WTC11 (cell line): ENCODE data around the gene CADM3.

ENCODE experiments used
- AR ChIP-seq: fragments of 250-450 bp; sonication (Bioruptor Pico); IDR thresholded peaks from 2 replicates; pipeline ENCODE4 v1.9.0; 2021; ENCODE audit warnings: mild to moderate bottlenecking
- ATF2 ChIP-seq: sonication (generic); formaldehyde crosslinking; IDR thresholded peaks from 2 replicates; pipeline ENCODE4 v1.8.1; 2022; ENCODE audit warnings: low read depth, missing genetic modification reagents, borderline replicate concordance
- CDX4 ChIP-seq: fragments of 250-450 bp; sonication (Bioruptor Pico); IDR thresholded peaks from 2 replicates; pipeline ENCODE4 v1.9.0; 2021; ENCODE audit warnings: moderate library complexity, mild to moderate bottlenecking, inconsistent platforms, borderline replicate concordance
- CTCF ChIP-seq: fragments of 200-600 bp; IDR thresholded peaks from 2 replicates; pipeline ENCODE4 v1.8.0; 2022; ENCODE audit warnings: antibody characterized with exemption
- E2F4 ChIP-seq: sonication (generic); formaldehyde crosslinking; IDR thresholded peaks from 2 replicates; pipeline ENCODE4 v1.8.1; 2022; ENCODE audit warnings: low read depth, mild to moderate bottlenecking, moderate library complexity, missing genetic modification reagents, borderline replicate concordance
- ESRRA ChIP-seq: sonication (generic); formaldehyde crosslinking; IDR thresholded peaks from 2 replicates; pipeline ENCODE4 v1.8.1; 2022; ENCODE audit warnings: mild to moderate bottlenecking, missing genetic modification reagents, borderline replicate concordance
- ETV6 ChIP-seq: sonication (generic); formaldehyde crosslinking; IDR thresholded peaks from 2 replicates; pipeline ENCODE4 v1.8.1; 2022; ENCODE audit warnings: mild to moderate bottlenecking, missing genetic modification reagents
- FOXJ3 ChIP-seq: sonication (generic); formaldehyde crosslinking; IDR thresholded peaks from 2 replicates; pipeline ENCODE4 v1.9.0; 2021; ENCODE audit warnings: missing genetic modification reagents, mild to moderate bottlenecking, borderline replicate concordance
- GABPB1 ChIP-seq: sonication (generic); formaldehyde crosslinking; IDR thresholded peaks from 2 replicates; pipeline ENCODE4 v1.8.1; 2023; ENCODE audit warnings: mild to moderate bottlenecking, missing genetic modification reagents
- NR1H2 ChIP-seq: sonication (generic); formaldehyde crosslinking; IDR thresholded peaks from 2 replicates; pipeline ENCODE4 v1.9.0; 2021; ENCODE audit warnings: mild to moderate bottlenecking, moderate library complexity, missing genetic modification reagents
- SMAD3 ChIP-seq: sonication (generic); formaldehyde crosslinking; IDR thresholded peaks from 2 replicates; pipeline ENCODE4 v1.8.0; 2022; ENCODE audit warnings: missing genetic modification reagents, mild to moderate bottlenecking, borderline replicate concordance
- SP1 ChIP-seq: sonication (generic); formaldehyde crosslinking; conservative IDR thresholded peaks from 2 replicates; pipeline ENCODE4 v1.8.1; 2022; ENCODE audit warnings: missing genetic modification reagents
- TEAD4 ChIP-seq: sonication (generic); formaldehyde crosslinking; IDR thresholded peaks from 2 replicates; pipeline ENCODE4 v1.8.0; 2022; ENCODE audit warnings: mild to moderate bottlenecking, missing genetic modification reagents
- ZNF121 ChIP-seq: sonication (generic); formaldehyde crosslinking; IDR thresholded peaks from 2 replicates; pipeline ENCODE4 v1.8.0; 2023; ENCODE audit warnings: missing genetic modification reagents

GRCh38 chr1:159223004-159223403, 51.6 kb downstream of the CADM3 start:
- TF ChIP-seq CDX4 (CRISPR knock-in tag), result no peak
- TF ChIP-seq AR (CRISPR knock-in tag), result no peak
- no peak for TF ChIP-seq ZNF121
- no peak for TF ChIP-seq FOXJ3 (CRISPR knock-in tag)
- no peak for TF ChIP-seq CTCF
- no peak for TF ChIP-seq GABPB1 (CRISPR knock-in tag)
- no peak for TF ChIP-seq SMAD3 (CRISPR knock-in tag)
- TF ChIP-seq NR1H2 (CRISPR knock-in tag), result no peak
- TF ChIP-seq ETV6, result no peak
- TF ChIP-seq TEAD4 (CRISPR knock-in tag), result no peak
- no peak for TF ChIP-seq ESRRA (CRISPR knock-in tag)
- no peak for TF ChIP-seq SP1 (CRISPR knock-in tag)
- TF ChIP-seq ATF2 (CRISPR knock-in tag), result no peak
- no peak for TF ChIP-seq E2F4 (CRISPR knock-in tag)
